Superior temporal gyrus (tissue), 1 donor: ENCODE measurements around the gene WDFY2.
"Not testable (repeated sequence)": the region's sequence is repeated elsewhere in the genome, so short reads cannot be mapped to it uniquely, and the experiment has no call there.

Experiments
- DNase-seq: peaks from one replicate; pipeline ENCODE4 v3.0.0-alpha.2; 2016; ENCODE audit errors: extremely low spot score

Gene WDFY2

DNA sequence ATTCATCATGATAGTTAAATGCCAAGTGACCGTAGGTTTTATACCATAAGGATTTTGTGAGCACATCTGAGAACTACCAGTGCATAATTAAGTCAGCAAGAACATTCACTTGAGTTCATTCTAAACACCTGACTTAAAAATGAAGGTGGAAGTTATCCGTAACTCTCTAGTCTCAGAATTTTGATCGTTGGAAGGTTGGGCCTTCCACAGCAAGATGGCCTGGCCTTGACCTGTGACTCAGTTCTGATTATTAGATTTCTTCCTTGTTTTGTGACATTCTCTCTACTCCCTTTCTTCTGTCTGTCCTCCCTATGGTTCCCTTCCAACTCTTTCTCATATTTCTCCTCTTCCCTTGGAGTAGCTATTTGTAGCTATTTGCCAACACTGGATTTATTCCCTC is 20.0 kb upstream of the WDFY2 start:
- no peak for DNase-seq

- DNase-seq: no peak
Observed at GRCh38 chr13:51564671-51565070, 19.6 kb upstream of the WDFY2 start.

GRCh38 chr13:51569001-51569400 is 15.3 kb upstream of the WDFY2 start:
- DNase-seq: not testable (repeated sequence)

DNA sequence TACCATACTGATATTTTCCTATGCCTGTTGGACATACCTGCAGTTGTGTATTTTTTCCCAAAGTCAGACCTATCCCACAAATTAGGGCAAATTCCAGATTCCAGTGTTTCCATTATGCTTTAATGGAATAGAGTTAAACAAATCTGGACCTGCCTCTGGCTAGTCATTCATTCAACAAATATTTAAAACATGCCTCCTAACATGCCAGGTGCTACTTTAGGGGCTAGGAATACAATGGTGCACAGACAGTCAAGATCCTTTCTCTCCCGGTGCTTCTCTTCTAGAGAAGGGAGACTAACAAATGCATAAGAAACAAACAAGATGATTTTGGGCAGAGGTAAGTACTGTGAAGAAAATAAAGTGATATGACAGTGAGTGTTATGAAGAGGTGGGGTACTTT is 7.5 kb upstream of the WDFY2 start:
- DNase-seq: no peak

GRCh38 chr13:51577690-51578089 is 6.6 kb upstream of the WDFY2 start:
- no peak for DNase-seq

DNA sequence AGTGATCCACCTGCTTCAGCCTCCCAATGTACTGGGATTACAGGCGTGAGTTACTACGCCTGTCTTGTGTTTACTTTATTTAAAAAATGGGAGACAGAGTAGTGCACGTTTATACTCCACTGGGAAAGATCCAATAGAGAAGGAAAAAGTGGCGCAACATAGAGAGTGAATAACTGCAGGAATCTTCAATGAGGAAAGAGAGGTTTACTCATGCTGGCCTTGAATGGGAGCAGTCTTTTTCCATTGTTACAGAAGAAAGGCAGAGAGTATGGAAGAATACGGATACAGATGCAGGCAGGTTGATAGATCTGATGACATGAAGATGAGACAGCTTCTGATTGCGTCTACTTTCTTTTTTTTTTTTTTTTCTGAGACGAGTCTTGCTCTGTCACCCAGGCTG is 4.6 kb upstream of the WDFY2 start:
- DNase-seq: no peak

DNA sequence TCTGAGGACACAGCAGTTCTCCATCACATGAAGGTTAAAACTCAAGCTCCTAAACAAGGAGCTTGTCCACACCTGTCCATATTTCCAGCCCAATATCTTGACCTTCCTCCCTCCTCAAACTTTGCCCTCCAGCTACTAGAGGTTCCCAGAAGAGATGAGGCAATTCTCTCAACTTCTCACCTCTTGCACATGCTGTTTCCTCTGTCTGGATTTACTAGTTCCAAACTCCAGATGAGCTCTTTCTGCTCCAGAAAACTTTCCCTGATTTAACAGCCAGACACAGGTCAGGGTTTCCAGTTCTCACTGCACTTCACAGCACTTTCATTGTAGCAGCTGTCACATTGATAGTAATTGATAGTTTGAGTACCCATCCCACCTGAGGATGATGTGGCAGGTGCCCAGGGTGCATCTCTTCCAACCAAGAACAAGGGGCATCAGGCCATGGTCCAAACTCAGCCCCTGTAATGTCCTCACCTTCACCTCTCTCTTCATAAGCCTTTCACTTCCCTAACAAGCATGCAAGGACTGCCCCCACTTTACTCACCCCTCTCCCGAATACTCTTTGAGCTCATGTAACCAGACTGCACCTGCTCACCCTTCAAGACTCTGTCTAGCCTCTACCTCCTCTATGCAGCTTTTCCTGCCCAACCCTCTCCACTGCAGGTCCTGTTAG is 3.0 kb upstream of the WDFY2 start:
- DNase-seq: no peak

DNA sequence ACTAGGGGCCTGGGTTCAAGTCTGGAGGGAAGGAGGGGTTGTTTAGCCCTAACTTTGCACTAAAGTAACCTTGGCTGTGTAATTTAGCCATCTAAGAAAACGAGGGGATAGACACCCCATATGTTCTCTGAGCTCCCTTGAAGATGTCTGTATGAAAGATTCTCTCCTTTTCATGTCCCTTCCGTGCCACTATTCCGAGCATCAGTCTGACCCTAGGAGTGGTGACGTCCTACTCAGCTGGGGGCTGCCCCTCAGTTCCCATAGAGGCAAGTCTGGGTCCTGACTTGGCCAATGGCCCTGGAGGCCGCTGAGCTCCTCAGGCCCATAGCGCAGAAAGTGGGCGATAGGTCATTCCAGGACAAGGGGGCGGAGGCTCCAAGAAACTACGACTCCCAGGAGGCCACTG is 790 bp upstream of the WDFY2 start:
- DNase-seq: no peak

DNA sequence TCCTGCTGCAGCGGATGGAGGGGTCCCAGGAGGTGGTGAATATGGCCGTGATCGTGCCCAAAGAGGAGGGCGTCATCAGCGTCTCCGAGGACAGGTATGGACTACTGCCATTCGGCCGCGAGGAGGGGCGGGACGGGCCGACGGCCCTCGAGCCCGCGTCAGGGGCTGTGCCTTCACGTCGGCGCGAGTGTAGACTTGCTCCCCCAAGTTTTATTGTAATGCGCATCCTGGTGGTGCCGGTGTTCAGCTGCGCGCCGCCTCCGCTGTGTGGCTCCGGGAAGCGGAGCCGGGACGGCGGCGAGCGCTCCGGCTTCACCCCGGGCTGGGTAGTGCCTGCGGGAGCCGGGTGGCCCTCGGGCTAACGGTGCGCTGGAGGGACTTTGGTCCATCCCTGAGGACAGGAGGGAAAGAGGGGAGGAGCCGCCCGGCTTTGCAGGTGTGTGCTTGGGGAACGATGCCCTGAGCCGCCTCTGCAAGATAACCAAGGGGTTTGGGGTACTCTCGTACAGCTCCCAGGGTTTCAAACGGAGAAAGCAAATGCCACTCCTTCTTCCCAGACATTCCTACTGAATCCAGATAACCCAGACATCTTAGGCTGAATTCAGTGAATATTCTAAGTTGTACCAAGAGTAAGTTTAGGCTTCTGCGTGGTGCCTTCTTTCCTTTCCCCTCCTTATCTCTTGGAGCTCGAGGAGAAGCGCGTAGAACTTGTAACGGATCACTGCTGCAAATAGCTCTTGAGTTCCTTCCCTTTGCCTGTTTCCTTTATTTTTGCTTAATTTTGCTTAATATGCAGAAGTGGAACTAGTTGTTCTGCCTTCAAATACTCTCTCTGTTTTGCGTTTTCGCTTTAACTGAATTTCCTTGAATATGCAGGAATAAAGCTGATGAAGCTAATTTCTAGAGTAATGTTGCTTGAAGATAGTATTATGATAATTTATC is 740 bp downstream of the WDFY2 start:
- DNase-seq: peak; percentile 76

GRCh38 chr13:51585696-51586095 is 1.4 kb downstream of the WDFY2 start:
- DNase-seq: peak; percentile 64

DNA sequence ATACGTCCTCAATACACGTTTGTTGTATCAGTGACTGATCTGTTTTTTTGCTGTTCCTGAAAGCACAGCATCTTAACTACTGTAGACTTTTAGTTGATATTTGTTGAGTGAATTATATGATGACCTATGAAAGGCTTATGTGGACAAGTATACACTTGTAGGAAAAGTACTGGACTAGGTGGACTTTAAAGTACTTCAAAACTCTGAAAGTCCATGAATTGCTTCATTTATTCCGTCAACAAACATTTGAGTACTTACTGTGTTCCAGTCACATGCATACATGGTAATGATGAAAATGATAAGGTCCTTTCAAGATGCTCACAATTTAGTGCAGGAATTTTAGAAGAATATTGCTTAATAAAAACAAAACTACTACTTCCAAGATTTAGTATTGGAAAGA is 3.1 kb downstream of the WDFY2 start:
- DNase-seq: peak; percentile 9

GRCh38 chr13:51588406-51588949 is 4.2 kb downstream of the WDFY2 start:
- no peak for DNase-seq

DNA sequence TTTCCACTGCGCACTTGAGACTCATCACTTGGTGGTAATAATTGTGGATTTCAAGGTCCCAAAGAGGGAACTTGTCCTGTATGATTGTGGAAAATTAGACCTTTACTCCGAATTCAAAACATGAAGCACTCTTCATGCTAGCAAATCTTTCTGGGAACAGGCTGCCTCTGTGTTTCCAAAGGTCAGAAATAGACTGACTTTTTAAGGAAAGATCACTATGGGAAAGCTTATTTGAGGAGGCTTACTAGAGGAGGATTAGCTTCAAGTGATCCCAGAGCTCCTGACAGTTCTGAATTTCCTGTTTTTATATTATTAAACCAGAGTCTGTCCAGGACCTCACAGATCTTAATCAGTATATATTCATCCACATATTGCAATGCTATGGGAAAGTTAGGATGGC is 5.5 kb downstream of the WDFY2 start:
- no peak for DNase-seq

GRCh38 chr13:51590231-51590970 is 6.1 kb downstream of the WDFY2 start:
- no peak for DNase-seq

DNA sequence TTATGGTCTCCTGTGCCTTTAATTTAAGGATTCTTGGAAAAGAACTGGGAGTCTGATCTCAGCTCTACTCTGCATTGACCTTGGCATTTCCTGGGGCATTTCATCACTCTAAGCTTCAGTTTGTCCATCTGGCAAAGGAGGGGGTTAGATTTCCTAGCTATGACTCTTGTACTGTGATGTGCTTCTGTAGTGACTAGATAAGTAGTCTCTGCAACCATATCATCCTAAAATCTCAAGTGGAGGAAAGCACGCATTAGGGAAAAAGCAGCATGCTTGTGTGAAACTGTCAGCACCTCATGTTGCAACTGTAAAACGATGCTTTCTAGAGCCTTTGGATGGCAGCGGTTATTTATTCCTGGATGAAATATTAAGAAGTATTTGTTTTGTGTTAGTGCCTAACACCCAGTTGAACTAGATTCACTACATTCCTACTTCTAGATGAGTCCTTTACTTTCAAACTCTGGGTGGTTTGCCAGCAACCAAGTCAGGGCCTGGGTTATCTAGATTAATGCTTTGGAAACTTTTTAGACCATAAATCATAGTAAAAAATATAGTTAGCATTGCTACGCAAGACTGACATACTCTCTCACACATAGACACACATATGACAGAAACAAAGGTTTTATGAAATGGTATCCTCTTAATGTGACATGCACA is 6.8 kb downstream of the WDFY2 start:
- DNase-seq: no peak

- DNase-seq: not testable (repeated sequence)
Observed at GRCh38 chr13:51591938-51592337, 7.7 kb downstream of the WDFY2 start.

- DNase-seq: no peak
Observed at GRCh38 chr13:51594432-51594831, 10.2 kb downstream of the WDFY2 start.

DNA sequence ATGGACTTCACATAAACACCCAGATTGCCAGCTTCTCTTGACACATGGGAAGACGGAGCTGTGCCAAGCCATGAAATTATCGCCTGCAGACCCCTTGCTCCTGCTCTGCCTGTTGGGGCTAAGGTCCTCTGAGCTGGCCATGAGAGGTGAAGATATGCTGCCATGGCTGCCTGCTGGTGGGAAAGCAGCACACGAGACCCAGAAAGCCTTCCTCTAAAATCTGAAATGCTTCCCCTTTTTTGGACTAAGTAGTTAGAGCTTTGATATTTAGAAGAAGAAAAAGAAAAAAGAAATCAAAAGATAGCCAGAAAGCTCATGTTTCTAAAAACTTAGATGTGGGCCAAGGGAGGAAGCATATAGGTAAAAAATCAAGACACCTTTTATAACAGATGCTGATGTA is 11.2 kb downstream of the WDFY2 start:
- DNase-seq: no peak

DNA sequence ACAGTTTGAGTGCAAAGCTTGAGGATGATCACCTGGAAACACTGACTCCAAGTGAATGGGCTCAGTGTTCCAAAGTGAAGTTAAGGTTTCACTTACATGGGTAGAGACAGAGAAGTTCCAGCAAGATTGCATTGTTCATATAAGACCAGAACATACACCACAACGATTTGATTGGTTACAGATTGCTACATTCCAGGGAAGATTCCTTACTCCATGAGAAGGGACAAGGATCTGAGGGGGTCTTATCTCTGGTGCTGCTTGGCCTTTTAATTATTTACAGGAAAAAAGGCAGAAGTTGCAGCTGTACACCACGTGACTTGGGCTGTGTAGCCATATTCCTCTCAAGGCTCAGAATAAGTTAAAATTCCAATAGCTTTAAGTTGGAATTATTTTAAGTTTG is 12.3 kb downstream of the WDFY2 start:
- DNase-seq: no peak

GRCh38 chr13:51599444-51600176 is 15.3 kb downstream of the WDFY2 start:
- no peak for DNase-seq

DNA sequence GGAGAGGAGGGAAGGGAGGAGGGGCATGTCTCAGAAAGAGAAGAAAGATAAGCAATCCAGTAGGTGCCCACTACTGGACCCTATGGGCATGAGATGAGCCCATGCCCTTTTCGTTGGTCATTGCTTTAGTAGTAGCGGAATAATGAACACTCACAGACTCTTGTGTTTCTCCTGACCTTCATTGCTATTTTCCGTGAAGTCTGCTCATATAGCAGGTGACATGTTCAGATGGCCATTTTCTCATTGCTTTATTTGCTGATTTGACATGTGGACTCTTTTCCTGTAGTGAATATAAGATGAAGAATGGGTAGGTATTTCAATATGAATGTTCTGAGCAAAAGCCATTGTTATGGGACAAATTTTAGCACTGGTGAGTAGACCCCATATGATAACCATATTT is 16.4 kb downstream of the WDFY2 start:
- no peak for DNase-seq
